Measurements from ENCODE around the gene VNN1.
"Not testable (repeated sequence)": the region's sequence is repeated elsewhere in the genome, so short reads cannot be mapped to it uniquely, and the experiment has no call there.

VNN1 gene

DNA sequence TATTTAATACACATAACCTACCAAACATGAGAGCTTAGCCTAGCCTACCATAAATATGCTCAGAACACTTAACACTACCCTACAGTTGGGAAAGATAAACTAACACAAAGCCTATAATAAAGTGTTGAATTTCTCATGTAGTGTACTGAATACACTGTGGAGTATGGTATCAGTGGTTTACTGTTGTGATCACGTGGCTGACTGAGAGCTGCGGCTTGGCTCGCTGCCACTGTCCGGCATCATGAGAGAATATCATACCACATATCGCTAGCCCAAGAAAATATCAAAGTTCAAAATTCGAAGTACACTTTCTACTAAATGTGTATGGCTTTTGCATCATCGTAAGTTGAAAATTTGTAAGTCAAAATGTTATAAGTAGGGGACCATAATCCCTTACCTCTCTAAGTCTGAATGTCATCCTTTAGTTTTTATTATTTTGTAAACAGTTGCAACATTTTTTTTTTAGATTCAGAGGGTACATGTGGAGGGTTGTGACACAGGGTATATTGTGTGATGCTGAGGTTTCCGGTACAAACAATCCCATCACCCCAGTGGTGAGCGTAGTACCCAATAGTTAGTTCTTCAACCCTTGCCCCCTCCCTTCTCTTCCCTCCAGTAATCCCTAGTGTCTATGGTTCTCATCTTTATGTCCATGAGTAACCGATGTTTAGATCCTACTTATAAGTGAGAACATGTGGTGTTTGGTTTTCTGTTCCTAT lies 40.3 kb downstream of the VNN1 start:
- no peak for DNase-seq (ENCODE audit: low read depth, low spot score)

- no peak for DNase-seq (ENCODE audit: low read depth, low spot score)
Measured at GRCh38 chr6:132671295-132671694, 42.6 kb downstream of the VNN1 start.

DNA sequence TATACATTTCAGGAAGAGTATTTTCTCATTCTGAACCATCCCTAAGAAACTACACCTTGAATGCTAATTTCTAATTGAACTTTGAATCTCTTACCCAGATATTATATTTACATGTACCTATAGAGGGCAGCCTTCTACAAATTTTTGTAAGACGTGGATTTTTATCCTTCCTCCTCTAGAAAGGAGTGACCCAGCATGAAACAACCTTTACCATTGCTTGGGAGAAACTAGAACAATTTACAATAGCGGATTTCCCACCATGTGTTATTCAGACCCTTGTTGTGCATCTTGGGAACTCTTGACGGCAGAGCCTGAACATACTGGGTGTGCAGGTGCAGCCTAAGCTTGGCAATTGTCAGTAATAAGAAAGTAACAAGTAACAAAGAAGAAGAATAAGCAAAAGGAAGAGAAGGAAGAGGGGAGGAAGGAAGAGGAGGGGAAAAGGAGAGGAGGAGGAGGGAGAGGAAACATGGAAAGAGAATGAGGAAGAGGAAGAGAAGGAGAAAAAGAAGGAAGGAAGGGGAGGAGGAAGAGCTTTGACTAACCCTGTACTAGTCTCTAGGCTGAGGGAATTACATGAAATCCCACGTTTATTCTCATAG lies 44.1 kb downstream of the VNN1 start:
- DNase-seq (ENCODE audit: low read depth, low spot score), result no peak

DNA sequence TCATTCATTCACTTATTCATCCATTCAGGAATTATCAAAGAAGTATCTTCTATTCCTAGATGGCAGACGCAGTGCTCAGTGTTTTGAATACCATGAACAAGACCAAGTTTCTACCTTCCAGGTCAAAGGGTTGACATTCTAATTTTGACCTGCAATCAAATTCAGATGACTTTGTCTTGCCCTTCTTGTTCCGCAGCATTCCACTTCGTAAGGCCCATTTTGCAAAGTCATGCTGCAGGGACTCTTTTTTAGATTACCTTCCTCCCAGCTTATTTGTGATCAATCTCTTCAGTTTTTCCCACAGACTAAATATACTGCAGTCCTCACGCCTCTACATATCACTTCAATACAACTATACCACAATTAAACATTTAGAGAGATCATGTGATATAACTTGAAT lies 47.7 kb downstream of the VNN1 start:
- DNase-seq (ENCODE audit: low read depth, low spot score), result no peak

GRCh38 chr6:132664309-132665034 lies 49.4 kb downstream of the VNN1 start:
- DNase-seq (ENCODE audit: low read depth, low spot score), result no peak

- DNase-seq (ENCODE audit: low read depth, low spot score), result no peak
Measured at GRCh38 chr6:132663661-132664060, 50.2 kb downstream of the VNN1 start.

- no peak for DNase-seq (ENCODE audit: low read depth, low spot score)
Measured at GRCh38 chr6:132661906-132662305, 51.9 kb downstream of the VNN1 start.

- no peak for DNase-seq (ENCODE audit: low read depth, low spot score)
Measured at GRCh38 chr6:132659082-132659481, 54.8 kb downstream of the VNN1 start, which contains the start of gene TAAR1. TAAR1 (minus strand) TSS chr6:132659182; CDS start chr6:132646003, 13,179 bp downstream.

DNA sequence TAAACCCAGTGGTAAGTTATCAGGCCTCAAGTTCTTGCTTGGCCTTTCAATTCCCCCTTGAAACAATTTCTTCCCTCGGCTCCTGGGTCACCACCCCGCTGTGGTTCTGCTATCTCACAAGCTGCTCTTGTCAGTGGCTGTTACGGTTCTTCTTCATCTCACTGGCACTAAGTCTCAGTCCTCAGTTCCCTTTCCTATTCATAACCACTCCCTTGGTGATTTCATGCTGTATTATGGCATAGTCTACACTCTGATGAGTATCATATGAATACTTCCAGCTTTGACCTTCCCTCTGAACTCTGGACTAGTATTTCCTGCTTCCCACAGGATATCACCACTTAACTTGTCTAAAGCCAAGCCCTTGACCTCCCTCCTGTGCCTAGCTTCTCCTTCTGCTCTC lies 62.8 kb downstream of the VNN1 start:
- DNase-seq (ENCODE audit: low read depth, low spot score), result no peak

DNA sequence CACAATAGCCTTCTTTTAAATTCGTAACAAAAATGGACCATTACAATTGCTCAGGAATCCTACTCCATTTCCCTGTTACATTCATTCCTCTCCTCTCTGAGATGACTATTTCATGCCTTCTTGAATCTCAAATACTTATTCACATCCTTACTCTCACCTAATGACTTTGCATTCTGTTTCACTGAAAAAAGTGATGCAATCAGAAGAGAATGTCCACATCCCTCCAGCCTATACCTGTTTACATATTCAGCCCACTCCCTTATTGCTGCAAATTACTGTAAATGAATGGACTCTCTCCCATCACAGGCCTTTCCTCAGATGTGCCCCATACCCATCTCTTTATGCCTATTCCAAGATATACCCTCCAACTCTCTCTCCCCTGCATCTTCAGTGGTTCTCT lies 63.4 kb downstream of the VNN1 start:
- DNase-seq (ENCODE audit: low read depth, low spot score), result no peak

DNA sequence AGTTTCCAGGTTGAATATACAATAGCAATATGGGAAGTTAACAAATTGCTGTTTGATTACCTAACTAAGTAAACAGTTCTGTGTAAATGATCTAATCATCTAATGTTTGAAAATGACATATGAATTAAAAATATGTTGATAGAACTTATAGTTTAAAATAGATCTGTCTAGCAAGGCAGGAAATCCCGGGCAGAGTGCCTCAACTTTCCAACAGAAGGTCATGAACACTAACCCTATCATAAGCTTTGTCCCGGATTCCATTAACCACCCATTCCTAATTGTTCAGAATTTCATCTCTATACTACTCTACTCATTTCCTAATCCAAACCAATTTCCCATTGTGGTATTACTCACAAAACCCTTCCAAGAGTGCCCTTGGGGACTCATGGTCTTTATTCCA lies 65.0 kb downstream of the VNN1 start:
- DNase-seq (ENCODE audit: low read depth, low spot score), result no peak

DNA sequence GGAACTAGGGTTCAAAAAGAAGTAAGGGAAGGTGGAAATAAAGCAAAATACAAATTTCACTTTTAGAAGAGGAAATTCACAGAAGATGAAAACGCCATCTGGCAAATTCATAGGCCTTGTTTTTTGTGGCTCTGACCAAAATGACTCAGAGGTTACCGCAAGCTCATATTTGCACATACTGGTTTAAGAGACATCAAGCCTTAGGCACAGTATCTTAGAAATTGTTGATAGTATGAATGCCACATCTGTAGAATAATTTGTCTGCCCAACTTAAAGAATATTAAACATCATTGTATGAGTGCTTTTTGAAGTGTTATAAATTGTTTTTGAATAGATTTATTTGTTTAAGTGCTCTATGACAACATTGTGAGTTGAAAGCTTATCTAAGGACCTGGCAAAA lies 65.5 kb downstream of the VNN1 start:
- no peak for DNase-seq (ENCODE audit: low read depth, low spot score)

DNA sequence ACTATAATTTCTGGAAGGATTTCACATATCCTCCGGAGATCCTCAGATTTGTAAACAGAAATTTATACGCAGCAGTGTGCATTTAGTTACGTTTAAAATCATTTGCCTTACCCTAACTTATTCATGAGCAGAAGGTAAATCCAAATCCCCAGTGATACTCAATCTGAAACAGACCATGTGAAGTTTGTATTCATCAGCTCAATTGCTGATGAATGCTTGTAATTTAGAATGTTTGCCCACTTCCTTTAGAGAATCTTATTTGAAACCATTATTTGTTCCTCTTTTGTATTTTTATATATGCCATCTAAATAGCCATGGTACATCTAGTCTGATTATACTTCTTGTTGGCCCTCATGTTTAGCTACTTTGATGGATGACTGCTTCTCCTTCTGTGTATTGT lies 70.3 kb downstream of the VNN1 start:
- DNase-seq (ENCODE audit: low read depth, low spot score), result no peak

DNA sequence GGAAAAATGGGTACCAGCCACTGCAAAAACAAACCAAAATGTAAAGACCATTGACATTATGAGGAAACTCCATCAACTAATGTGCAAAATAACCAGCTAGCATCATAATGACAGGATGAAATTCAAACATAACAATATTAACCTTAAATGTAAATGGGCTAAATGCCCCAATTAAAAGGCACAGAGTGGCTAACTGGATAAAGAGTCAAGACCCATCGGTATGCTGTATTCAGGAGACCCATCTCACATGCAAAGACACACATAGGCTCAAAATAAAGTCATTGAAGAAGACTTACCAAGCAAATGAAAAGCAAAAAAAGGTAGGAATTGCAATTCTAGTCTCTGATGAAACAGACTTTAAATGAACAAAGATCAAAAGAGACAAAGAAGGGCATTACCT lies 76.7 kb downstream of the VNN1 start:
- not testable (repeated sequence) for DNase-seq (ENCODE audit: low read depth, low spot score)

DNA sequence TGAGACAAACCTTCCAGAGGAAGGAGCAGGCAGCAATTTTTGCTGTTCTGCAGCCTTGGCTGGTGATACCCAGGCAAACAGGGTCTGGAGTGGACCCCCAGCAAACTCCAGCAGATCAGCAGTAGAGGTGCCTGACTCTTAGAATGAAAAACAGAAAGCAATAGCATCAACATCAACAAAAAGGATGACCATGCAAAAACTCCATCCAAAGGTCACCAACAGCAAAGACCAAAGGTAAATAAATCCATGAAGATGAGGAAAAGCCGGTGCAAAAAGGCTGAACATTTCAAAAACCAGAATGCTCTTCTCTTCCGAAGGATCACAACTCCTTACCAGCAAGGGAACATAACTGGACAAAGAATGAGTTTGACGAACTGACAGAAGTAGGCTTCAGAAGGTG lies 77.9 kb downstream of the VNN1 start:
- DNase-seq (ENCODE audit: low read depth, low spot score), result not testable (repeated sequence)

DNA sequence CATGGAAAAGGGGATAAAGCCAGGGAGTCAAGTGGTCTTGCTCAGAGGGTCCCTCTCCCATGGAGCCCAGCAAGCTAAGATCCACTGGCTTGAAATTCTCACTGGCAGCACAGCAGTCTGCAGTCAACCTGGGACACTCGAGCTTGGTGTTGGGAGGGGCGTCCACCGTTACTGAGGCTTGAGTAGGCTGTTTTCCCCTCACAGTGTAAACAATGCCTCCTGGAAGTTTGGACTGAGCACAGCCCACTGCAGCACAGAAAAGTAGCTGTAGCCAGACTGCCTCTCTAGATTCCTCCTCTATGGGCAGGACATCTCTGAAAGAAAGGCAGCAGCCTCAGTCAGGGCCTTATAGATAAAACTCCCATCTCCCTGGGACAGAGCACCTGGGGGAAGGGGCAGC lies 78.6 kb downstream of the VNN1 start:
- not testable (repeated sequence) for DNase-seq (ENCODE audit: low read depth, low spot score)

DNA sequence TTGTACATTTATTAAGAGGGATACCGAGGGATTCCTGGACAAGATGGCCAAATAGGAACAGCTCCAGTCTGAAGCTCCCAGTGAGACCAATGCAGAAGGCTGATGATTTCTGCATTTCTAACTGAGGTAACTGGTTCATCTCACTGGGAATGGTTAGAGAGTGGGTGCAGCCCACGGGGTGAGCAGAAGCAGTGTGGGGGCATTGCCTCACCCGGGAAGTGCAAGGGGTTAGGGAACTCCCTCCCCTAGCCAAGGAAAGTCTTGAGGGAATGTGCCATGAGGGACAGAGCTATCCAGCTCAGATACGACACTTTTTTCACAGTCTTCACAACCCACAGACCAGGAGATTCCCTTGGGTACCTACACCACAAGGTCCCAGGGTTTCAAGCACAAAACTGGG lies 79.1 kb downstream of the VNN1 start:
- DNase-seq (ENCODE audit: low read depth, low spot score), result no peak

- DNase-seq (ENCODE audit: low read depth, low spot score), result no peak
Measured at GRCh38 chr6:132633362-132633761, 80.5 kb downstream of the VNN1 start.

Data from activated CD4-positive, CD25-positive, alpha-beta regulatory T cell treated with anti-CD3 and anti-CD28 coated beads, Interleukin-2, amount 50 U/mL, for 16 hours (primary cell).